K562 (cell line): ENCODE results near the gene PEPD. TPM values are rescaled to one million over a fixed set of nuclear protein-coding genes. Genes with fewer than 3 reads are reported as not detected.

Experiments
- ATAC-seq: fragments of 200-7000 bp; cut with Tn5 transposase; 3 replicates; pipeline ENCODE4 v1.9.1; 2020; ENCODE audit warnings: moderate library complexity
- BruUV-seq: library from RNA; stranded (reverse); fragments of 400-500 nt; replicated peaks from 2 replicates; lab custom pipeline; 2021; lab: Mats Ljungman, UMichigan
- CTCF ChIA-PET: fragments of 300-600 bp; formaldehyde crosslinking; extraction: SDS; loops from one replicate; lab custom pipeline; 2021; ENCODE audit warnings: low intra/inter-chr PET ratio; lab: Yijun Ruan, JAX
- POLR2A ChIA-PET: fragments of 300-600, 350-650 bp; sonication (Branson Sonifier 250); formaldehyde crosslinking; extraction: SDS; loops from one replicate; lab custom pipeline; 2021; ENCODE audit warnings: antibody characterized with exemption, inconsistent platforms; lab: Yijun Ruan, JAX
- DNase-seq, 4 experiments: peaks; one replicate each; pipeline versions ENCODE4 v3.0.0 to v3.0.0-alpha.2; 2011 to 2018; ENCODE audit warnings: low spot score in 3 of 4, mixed read lengths in 3 of 4; ENCODE audit errors: extremely low read depth in 1 of 4
- FAIRE-seq: peaks from 2 replicates; lab custom pipeline; 2011; peaks lifted over from hg19 to GRCh38; lab: Jason Lieb, UNC
- H2AFZ ChIP-seq: 2 replicates; pipeline ENCODE4 v1.6.0; 2011; ENCODE audit warnings: low read depth, low read length, control low read depth, inconsistent platforms
- H3K27ac ChIP-seq: fragments of 200-600 bp; 3 replicates; pipeline ENCODE4 v1.8.0; 2011; ENCODE audit warnings: low read depth, mild to moderate bottlenecking, control low read depth, inconsistent platforms, low read length, moderate library complexity, mixed read lengths; ENCODE audit errors: extremely low read depth
- H3K27me3 ChIP-seq, 2 experiments: fragments of 300-600 bp in 1 of 2; 2 replicates in 1 of 2; 3 replicates in 1 of 2; pipeline versions ENCODE4 v1.6.0 to v1.8.0; 2011; ENCODE audit warnings: inconsistent platforms in 2 of 2, low read length in 2 of 2, mild to moderate bottlenecking in 1 of 2, mixed read lengths in 1 of 2, moderate library complexity in 1 of 2; ENCODE audit not compliant: control insufficient read depth in 2 of 2, insufficient read depth in 2 of 2
- H3K36me3 ChIP-seq: fragments of 300-600 bp; 3 replicates; pipeline ENCODE4 v1.8.0; 2011; ENCODE audit warnings: mild to moderate bottlenecking, low read length, inconsistent platforms; ENCODE audit not compliant: control insufficient read depth, insufficient read depth
- H3K4me1 ChIP-seq, 2 experiments: fragments of 200-600 bp in 1 of 2; replicated peaks in 1 of 2; 2 replicates in 1 of 2; 3 replicates in 1 of 2; pipeline versions ENCODE4 v1.5.1 to v1.8.0; 2011; ENCODE audit warnings: inconsistent platforms in 2 of 2, low read length in 2 of 2, mild to moderate bottlenecking in 1 of 2, mixed read lengths in 1 of 2, moderate library complexity in 1 of 2; ENCODE audit not compliant: control insufficient read depth in 2 of 2, insufficient read depth in 2 of 2
- H3K4me2 ChIP-seq: 2 replicates; pipeline ENCODE4 v1.6.1; 2011; ENCODE audit warnings: low read length, control low read depth, inconsistent platforms, mixed read lengths; ENCODE audit not compliant: insufficient read depth
- H3K4me3 ChIP-seq: fragments of 200-600 bp; sonication (generic), shearing (Covaris generic); 2 replicates; pipeline ENCODE4 v1.5.1; 2016; ENCODE audit warnings: control low read depth, inconsistent platforms
- H3K79me2 ChIP-seq: fragments of 200-600 bp; 3 replicates; pipeline ENCODE4 v1.8.0; 2011; ENCODE audit warnings: low read length, inconsistent platforms; ENCODE audit not compliant: control insufficient read depth, insufficient read depth
- H3K9ac ChIP-seq, 2 experiments: 2 replicates each; pipeline versions ENCODE4 v1.6.0 to v1.6.1; 2011; ENCODE audit warnings: low read depth in 2 of 2, low read length in 2 of 2, control low read depth in 1 of 2, inconsistent platforms in 1 of 2, mild to moderate bottlenecking in 1 of 2, mixed read lengths in 1 of 2; ENCODE audit not compliant: insufficient read depth in 1 of 2
- H3K9me1 ChIP-seq: one replicate; pipeline ENCODE4 v1.6.0; 2011; ENCODE audit warnings: inconsistent platforms, mild to moderate bottlenecking, low read length, moderate library complexity; ENCODE audit not compliant: control insufficient read depth, insufficient read depth
- H3K9me3 ChIP-seq: replicated peaks from 2 replicates; pipeline ENCODE4 v1.5.1; 2011; ENCODE audit warnings: low read depth, low read length, inconsistent platforms; ENCODE audit not compliant: control insufficient read depth, insufficient read depth
- H4K20me1 ChIP-seq: replicated peaks from 2 replicates; pipeline ENCODE4 v1.6.1; 2011; ENCODE audit warnings: low read length, inconsistent platforms, mixed read lengths; ENCODE audit not compliant: control insufficient read depth, insufficient read depth
- ESRRB ChIP-seq: fragments of 250-450 bp; sonication (Bioruptor Pico); IDR thresholded peaks from 2 replicates; pipeline ENCODE4 v1.5.0; 2020; ENCODE audit warnings: mild to moderate bottlenecking, moderate library complexity, borderline replicate concordance
- HMG20B ChIP-seq: fragments of 250-450 bp; sonication (Bioruptor Pico); IDR thresholded peaks from 2 replicates; pipeline ENCODE4 v1.5.0; 2021; ENCODE audit warnings: mild to moderate bottlenecking
- JUN ChIP-seq, 2 experiments: sonication (generic) in 1 of 2; formaldehyde crosslinking in 1 of 2; IDR thresholded peaks; 2 replicates each; pipeline versions ENCODE4 v1.6.1 to v1.8.0; 2012 to 2022; ENCODE audit warnings: borderline replicate concordance in 2 of 2, mild to moderate bottlenecking in 2 of 2, improper control_type of control experiment in 1 of 2, low read depth in 1 of 2, low read length in 1 of 2, missing genetic modification reagents in 1 of 2
- RAD21 ChIP-seq, 2 experiments: fragments of 250-450 bp in 1 of 2; fragments of 450-650 bp in 1 of 2; sonication (Bioruptor Pico) in 1 of 2; formaldehyde crosslinking in 1 of 2; IDR thresholded peaks in 1 of 2; conservative IDR thresholded peaks in 1 of 2; 2 replicates each; pipeline versions ENCODE4 v1.4.0 to v1.8.0; 2020 to 2022; ENCODE audit warnings: mild to moderate bottlenecking in 2 of 2, moderate library complexity in 1 of 2
- RB1 ChIP-seq: fragments of 450-650 bp; IDR thresholded peaks from 2 replicates; pipeline ENCODE4 v1.6.1; 2017; ENCODE audit warnings: low read depth, mild to moderate bottlenecking
- STAG1 ChIP-seq: sonication (generic); formaldehyde crosslinking; IDR thresholded peaks from 2 replicates; pipeline ENCODE4 v1.5.0; 2020; ENCODE audit warnings: missing genetic modification reagents, borderline replicate concordance
- TAF1 ChIP-seq: IDR thresholded peaks from 2 replicates; pipeline ENCODE4 v1.6.1; 2011; ENCODE audit warnings: mild to moderate bottlenecking, low read length, moderate library complexity; ENCODE audit not compliant: insufficient read depth, control insufficient read depth, severe bottlenecking; ENCODE audit errors: extremely low read depth
- ZNF707 ChIP-seq: fragments of 250-450 bp; sonication (Bioruptor Pico); conservative IDR thresholded peaks from 2 replicates; pipeline ENCODE4 v1.8.0; 2022; ENCODE audit warnings: inconsistent platforms, mild to moderate bottlenecking, moderate library complexity
- WGBS: fragments of 100-300 bp; shearing (Covaris generic); methylation state at CpG from one replicate; pipeline ENCODE4 v1.1.6; 2016; ENCODE audit warnings: low coverage, mixed read lengths; ENCODE audit not compliant: insufficient coverage; ENCODE audit errors: missing lambda C conversion rate; 5-methylcytosine and 5-hydroxymethylcytosine counted together
- in situ Hi-C: fragments of 300-500 bp; cut with MboI; formaldehyde crosslinking; loops from 4 replicates; pipeline ENCODE4 v1.15.0; 2018; ENCODE audit warnings: inconsistent platforms, mixed read lengths
- intact Hi-C: fragments of 100-400 bp; cut with micrococcal nuclease; formaldehyde crosslinking; loops from 2 replicates; pipeline ENCODE4 v1.14.2; 2022
- polyA plus RNA-seq, 8 experiments: library from polyadenylated mRNA; depleted of rRNA in 4 of 8; stranded (reverse) in 5 of 8; unstranded in 3 of 8; fragments of >200 nt; fragmentation: Nextera tagmentation in 2 of 8; fragmentation: Illumina TruSeq in 1 of 8; extraction: Ambion mirVana in 2 of 8; extraction: Trizol in 1 of 8; gene quantifications; 2 replicates each; pipeline versions ENCODE4 v1.2.1 to v1.2.3, GENCODE V29; 2011 to 2014; ENCODE audit warnings: inconsistent platforms in 1 of 8, missing spikeins in 1 of 8
- total RNA-seq, 7 experiments: library from RNA; depleted of rRNA in 6 of 7; stranded (reverse); fragments of >200 nt in 6 of 7; fragmentation: Illumina TruSeq in 2 of 7; extraction: Trizol in 2 of 7; gene quantifications; 2 replicates each; pipeline versions ENCODE4 v1.2.1 to v1.2.3, GENCODE V29; 2011 to 2021; ENCODE audit warnings: low replicate concordance in 1 of 7
- TF ChIP-seq, protein P1 (sequence below): fragments of 250-450 bp; sonication (Bioruptor Pico); IDR thresholded peaks from 2 replicates; pipeline ENCODE4 v1.5.0; 2021; ENCODE audit warnings: mild to moderate bottlenecking, moderate library complexity
- TF ChIP-seq, protein P2 (sequence below): fragments of 450-650 bp; formaldehyde crosslinking; IDR thresholded peaks from 2 replicates; pipeline ENCODE4 v1.4.0; 2020; ENCODE audit warnings: mild to moderate bottlenecking, moderate library complexity
- TF ChIP-seq, protein P3 (sequence below): sonication (generic); formaldehyde crosslinking; IDR thresholded peaks from 2 replicates; pipeline ENCODE4 v1.9.0; 2022; ENCODE audit warnings: mild to moderate bottlenecking, missing genetic modification reagents
- TF ChIP-seq, protein P4 (sequence below), 3 experiments: fragments of 200-800 bp in 1 of 3; sonication (Bioruptor generic) in 1 of 3; sonication (generic) in 1 of 3; formaldehyde crosslinking in 1 of 3; IDR thresholded peaks; 2 replicates each; pipeline versions ENCODE4 v1.6.1 to v1.8.0; 2016 to 2022; ENCODE audit warnings: mild to moderate bottlenecking in 2 of 3, missing compliant biosample characterization in 2 of 3, missing genetic modification characterization in 2 of 3, missing genetic modification reagents in 1 of 3

PEPD gene
- total and polyA plus RNA-seq, 9 of the 15 experiments (the other 6 are each of a cell fraction or from before 2014, with no cell fraction given) = 1.3 to 19.2 (median 16.0) TPM

DNA sequence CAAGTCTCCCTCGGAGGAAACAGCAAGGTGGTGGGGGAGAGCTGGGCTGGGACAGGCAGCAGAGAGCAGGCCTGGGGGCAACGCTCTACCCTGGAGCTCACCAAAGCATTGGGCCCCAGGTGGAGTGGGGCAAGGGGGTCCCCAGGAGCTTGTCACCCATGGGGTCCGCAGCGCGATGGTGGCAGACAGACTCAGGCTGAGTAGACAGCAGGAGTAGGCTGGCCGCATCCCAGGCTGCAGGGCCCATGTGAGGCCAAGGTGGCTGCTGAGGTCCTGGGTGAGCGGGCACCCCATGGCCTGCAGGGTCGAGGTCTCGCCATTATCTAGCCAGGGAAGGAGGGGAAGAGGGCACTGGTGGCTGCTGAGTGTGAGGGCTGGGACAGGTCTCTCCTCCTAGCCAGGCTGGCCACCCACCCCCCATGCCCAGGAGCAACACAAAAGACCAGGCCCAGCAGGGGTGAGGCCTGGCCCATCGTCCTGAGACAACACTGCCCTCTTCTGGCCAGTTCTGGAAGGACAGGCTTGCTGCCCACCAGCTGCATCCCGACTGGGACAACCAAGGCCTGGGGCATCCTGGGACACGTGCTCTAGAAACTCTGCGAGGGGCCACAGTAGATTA, 115.0 kb downstream of the PEPD start:
- in situ Hi-C loops (loop anchor here (5.0 to 10.0 kb wide), 2 partner anchors 169 to 262 kb away; no protein-coding TSS in a partner anchor), intact Hi-C loops (loop anchor here (1.0 to 5.0 kb wide), 2 partner anchors 171 to 264 kb away; no protein-coding TSS in a partner anchor)
- ATAC-seq (peak; percentile 88), DNase-seq (peak; percentile 75 to 88 (median 85)), FAIRE-seq (peak; percentile 95)
- ChIA-PET CTCF (interaction anchor here (0.8 to 2.1 kb wide), 7 partner anchors 165 to 430 kb away, joined by 3 to 9 read pairs (median 5); no protein-coding TSS in a partner anchor), POLR2A (interaction anchor here (0.6 to 1.0 kb wide), 2 partner anchors 8 to 983 kb away, joined by 3 to 5 read pairs; no protein-coding TSS in a partner anchor)
- no peaks in the 10 kb centered on the region for H3K36me3 ChIP-seq
- no peak overlapping the region for H3K9ac ChIP-seq
- WGBS = 23% methylated on average over 12 of the region's 13 CpGs
- H3K9me1 ChIP-seq = no peaks in the 10 kb centered on the region
- H2AFZ ChIP-seq = no peak overlapping the region
- no peak overlapping the region for H3K4me2 ChIP-seq
- peaks cover 0 to 32% of the 10 kb centered on the region in 2 experiments; a peak in 2 of 5 replicates for H3K4me1 ChIP-seq
- peaks cover 0 to 16% of the 10 kb centered on the region in 2 experiments; a peak in 1 of 5 replicates for H3K27me3 ChIP-seq
- H3K4me3 ChIP-seq = no peak overlapping the region
- BruUV-seq = no TSS peak
- no peaks in the 10 kb centered on the region for H3K79me2 ChIP-seq
- H3K27ac ChIP-seq = no peak overlapping the region
- no peaks in the 10 kb centered on the region for H3K9me3 ChIP-seq
- H4K20me1 ChIP-seq = peaks cover 13% of the 10 kb centered on the region
- no peak for TF ChIP-seq ZNF707 (CRISPR knock-in tag)
- TF ChIP-seq, protein P1, sequence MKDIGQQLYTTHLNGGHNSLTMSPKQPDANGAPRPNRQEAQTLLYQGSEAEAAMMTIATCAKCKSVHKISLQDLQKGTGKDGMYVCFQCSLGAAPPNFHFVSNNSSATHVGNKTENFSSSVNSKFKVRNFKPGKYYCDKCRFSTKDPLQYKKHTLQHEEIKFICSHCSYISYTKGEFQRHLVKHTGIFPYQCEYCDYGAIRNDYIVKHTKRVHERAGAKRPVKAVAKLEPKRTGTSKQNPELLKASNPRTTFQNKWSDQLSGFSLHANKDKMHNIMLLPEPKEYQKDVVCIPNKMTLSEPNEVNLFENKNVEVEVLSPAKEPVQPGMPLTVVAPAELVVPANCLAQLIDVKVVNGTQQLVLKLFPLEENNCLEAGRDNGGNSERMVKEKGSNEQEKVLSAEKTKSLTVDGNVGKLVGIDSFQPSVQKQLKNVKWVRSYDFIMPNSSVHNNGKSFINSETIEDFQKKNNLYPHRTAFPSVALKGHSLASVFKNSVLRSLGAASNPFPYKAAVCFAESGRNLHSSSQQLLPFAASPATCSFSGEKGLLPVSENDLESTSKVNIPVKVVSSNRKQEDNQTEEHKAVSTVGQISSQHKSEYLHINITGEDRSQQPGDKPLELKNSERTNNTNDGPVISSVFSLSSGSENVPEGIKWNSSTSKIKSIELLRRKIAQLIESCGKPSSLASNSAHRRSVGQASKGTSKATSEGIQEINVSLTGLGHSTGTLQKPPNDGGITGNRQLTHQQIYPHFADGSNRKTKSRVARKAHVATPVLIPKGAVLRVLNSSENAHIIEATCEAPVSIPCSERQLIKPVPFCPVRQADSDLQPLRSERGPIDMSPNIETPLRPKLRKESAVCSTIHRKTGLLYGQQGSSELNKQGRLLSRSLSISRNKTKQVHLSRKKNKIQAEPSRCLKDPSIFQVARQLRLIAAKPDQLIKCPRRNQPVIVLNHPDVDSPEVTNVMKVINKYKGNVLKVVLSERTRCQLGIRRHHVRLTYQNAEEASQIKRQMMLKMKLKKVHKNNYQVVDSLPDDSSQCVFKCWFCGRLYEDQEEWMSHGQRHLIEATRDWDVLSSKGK (CRISPR knock-in tag) = no peak
- TF ChIP-seq, protein P2, sequence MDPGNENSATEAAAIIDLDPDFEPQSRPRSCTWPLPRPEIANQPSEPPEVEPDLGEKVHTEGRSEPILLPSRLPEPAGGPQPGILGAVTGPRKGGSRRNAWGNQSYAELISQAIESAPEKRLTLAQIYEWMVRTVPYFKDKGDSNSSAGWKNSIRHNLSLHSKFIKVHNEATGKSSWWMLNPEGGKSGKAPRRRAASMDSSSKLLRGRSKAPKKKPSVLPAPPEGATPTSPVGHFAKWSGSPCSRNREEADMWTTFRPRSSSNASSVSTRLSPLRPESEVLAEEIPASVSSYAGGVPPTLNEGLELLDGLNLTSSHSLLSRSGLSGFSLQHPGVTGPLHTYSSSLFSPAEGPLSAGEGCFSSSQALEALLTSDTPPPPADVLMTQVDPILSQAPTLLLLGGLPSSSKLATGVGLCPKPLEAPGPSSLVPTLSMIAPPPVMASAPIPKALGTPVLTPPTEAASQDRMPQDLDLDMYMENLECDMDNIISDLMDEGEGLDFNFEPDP = no peak
- peak; percentile 84 to 93 for TF ChIP-seq RAD21 (CRISPR knock-in tag; conservative IDR thresholded peaks at IDR 0.05 in 1 of 2, IDR thresholded peaks at IDR 0.05 in 1 of 2)
- no peak for TF ChIP-seq ESRRB (CRISPR knock-in tag)
- TF ChIP-seq HMG20B = no peak
- TF ChIP-seq JUN (IDR thresholded peaks at IDR 0.05; ENCODE audit: borderline replicate concordance, low read depth, low read length) = no peak
- no peak for TF ChIP-seq JUN (CRISPR knock-in tag; IDR thresholded peaks at IDR 0.05; ENCODE audit: borderline replicate concordance)
- peak; percentile 88 for TF ChIP-seq STAG1 (CRISPR knock-in tag)
- TF ChIP-seq, protein P3, sequence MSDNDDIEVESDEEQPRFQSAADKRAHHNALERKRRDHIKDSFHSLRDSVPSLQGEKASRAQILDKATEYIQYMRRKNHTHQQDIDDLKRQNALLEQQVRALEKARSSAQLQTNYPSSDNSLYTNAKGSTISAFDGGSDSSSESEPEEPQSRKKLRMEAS (CRISPR knock-in tag) = no peak
- TF ChIP-seq, protein P4, sequence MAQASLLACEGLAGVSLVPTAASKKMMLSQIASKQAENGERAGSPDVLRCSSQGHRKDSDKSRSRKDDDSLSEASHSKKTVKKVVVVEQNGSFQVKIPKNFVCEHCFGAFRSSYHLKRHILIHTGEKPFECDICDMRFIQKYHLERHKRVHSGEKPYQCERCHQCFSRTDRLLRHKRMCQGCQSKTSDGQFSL (CRISPR knock-in tag; IDR thresholded peaks at IDR 0.05) = peak; percentile 76; the same call in 1 of the 2 replicates
- TF ChIP-seq, protein P4 (tag; IDR thresholded peaks at IDR 0.05) = no peak
- TF ChIP-seq RB1 = 0 out of 2 replicates have a peak, but pooled peaks have one; percentile 19
- TF ChIP-seq TAF1 = no peak
